Measurements from ENCODE around the gene UPP1. TPM values are rescaled to one million over a fixed set of nuclear protein-coding genes. Genes with fewer than 3 reads are reported as not detected.

Gene UPP1
- total RNA-seq, 2 donors from 2014 or later, result 11.1 to 11.2 TPM

DNA sequence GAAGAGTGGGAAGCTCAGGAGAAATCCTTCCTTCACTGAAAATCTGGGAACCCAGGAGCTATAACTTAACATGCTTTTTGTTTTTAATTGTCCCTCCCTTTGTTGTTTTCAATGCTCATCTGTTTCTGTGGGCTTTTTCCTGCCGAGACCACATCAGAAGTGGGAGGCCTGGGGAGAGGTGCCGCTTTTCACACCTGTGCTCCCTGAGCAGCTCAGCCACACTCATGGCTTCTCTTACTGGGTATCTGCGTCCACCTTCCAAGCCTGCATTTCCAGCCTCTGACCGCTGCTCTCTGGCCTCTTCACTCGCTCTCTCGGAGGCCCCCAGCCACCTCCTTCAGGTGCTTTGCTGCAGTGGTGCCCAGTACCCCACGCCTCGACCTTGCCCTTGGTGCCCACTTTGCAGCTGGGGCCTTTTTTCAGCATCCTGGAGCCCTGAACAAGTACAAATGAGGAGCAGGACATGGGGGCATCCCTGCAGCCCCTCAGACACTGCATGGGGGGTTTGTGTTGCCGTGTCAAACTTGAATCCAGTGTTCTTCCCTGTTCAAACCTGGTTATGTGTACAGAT, 43.8 kb upstream of the UPP1 start:
- no peaks in the 10 kb centered on the region for H3K4me1 ChIP-seq
- TF ChIP-seq, protein P1, sequence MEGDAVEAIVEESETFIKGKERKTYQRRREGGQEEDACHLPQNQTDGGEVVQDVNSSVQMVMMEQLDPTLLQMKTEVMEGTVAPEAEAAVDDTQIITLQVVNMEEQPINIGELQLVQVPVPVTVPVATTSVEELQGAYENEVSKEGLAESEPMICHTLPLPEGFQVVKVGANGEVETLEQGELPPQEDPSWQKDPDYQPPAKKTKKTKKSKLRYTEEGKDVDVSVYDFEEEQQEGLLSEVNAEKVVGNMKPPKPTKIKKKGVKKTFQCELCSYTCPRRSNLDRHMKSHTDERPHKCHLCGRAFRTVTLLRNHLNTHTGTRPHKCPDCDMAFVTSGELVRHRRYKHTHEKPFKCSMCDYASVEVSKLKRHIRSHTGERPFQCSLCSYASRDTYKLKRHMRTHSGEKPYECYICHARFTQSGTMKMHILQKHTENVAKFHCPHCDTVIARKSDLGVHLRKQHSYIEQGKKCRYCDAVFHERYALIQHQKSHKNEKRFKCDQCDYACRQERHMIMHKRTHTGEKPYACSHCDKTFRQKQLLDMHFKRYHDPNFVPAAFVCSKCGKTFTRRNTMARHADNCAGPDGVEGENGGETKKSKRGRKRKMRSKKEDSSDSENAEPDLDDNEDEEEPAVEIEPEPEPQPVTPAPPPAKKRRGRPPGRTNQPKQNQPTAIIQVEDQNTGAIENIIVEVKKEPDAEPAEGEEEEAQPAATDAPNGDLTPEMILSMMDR (IDR thresholded peaks at IDR 0.05), result no peak
- no peaks in the 10 kb centered on the region for H3K36me3 ChIP-seq
- H3K4me3 ChIP-seq, result no peak overlapping the region
- no peak overlapping the region for H3K27ac ChIP-seq
- DNase-seq (ENCODE audit: low spot score), result no peak
- H3K27me3 ChIP-seq, result no peaks in the 10 kb centered on the region
- no peaks in the 10 kb centered on the region for H3K9me3 ChIP-seq

DNA sequence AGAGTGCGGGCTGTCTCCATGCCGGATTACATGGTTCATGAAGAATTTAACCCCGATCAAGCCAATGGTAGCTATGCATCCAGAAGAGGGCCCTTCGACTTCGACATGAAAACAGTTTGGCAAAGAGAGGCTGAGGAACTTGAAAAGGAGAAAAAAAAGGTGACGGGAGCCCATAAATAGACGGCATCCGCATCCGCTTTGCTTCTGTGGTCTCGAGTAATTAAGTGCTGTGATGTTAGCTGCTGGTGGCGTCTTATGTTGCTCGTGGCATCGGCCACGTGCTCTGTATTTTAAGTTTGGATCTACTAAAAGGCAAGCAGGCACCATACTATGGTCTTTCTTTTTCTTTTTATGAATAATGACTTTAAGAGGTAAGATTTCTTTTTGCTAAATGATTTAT, 42.6 kb upstream of the UPP1 start:
- no peak for DNase-seq (ENCODE audit: low spot score)
- no peaks in the 10 kb centered on the region for H3K27me3 ChIP-seq
- TF ChIP-seq, protein P1 (IDR thresholded peaks at IDR 0.05), result no peak

DNA sequence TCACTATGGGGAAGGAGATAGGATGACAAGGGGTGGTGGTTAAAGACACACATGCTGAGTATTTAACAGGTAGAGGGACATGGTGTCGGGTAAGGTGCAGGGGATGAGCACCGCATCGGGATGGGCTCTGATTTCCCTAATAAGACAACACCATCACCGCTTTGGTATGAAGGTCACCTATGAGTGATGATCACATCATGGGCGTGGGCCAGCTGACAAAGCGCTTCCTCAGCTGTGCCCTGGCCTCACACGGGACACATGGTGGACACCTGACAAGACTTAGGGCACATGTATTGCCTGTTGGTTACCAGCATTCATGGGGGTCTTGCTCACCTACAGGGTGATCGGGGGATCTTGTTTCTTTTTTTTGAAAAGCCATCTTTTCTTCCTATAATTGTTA, 41.0 kb upstream of the UPP1 start:
- Histone ChIP-seq H3K4me3 (no peak overlapping the region), H3K9me3 (no peaks in the 10 kb centered on the region), H3K27me3 (no peaks in the 10 kb centered on the region), H3K27ac (no peak overlapping the region), H3K36me3 (no peaks in the 10 kb centered on the region), H3K4me1 (no peaks in the 10 kb centered on the region)
- DNase-seq (ENCODE audit: low spot score), result no peak
- TF ChIP-seq, protein P1 (IDR thresholded peaks at IDR 0.05), result no peak

More for the DNA sequence above, 42.6 kb upstream of the UPP1 start:
- no peaks in the 10 kb centered on the region for H3K36me3 ChIP-seq
- H3K4me1 ChIP-seq, result no peaks in the 10 kb centered on the region
- H3K9me3 ChIP-seq, result no peaks in the 10 kb centered on the region
- no peak overlapping the region for H3K27ac ChIP-seq
- no peak overlapping the region for H3K4me3 ChIP-seq

DNA sequence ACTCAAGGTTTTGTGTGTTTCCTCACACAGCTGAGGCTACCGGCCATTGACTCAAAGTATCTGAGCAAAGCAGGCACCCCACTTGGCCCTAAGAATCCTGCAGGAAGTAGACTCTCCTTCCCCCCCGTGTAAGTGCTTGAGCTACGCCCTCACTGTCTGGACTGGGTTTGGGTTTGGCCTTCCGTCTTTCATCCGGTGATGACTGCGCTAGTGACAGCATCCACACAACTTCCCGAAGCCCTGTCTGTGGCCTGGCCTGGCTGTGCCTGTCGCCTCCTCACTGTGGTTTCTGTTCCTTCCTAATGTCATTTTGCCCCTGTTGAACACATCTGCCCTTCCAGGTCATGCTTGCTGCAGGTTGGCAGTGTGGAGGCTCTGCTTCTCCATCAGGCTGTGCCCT, 39.2 kb upstream of the UPP1 start:
- Histone ChIP-seq H3K4me1 (no peaks in the 10 kb centered on the region), H3K9me3 (no peaks in the 10 kb centered on the region), H3K4me3 (no peak overlapping the region), H3K27ac (no peak overlapping the region), H3K27me3 (no peaks in the 10 kb centered on the region), H3K36me3 (no peaks in the 10 kb centered on the region)
- DNase-seq (ENCODE audit: low spot score), result no peak
- TF ChIP-seq, protein P1 (IDR thresholded peaks at IDR 0.05), result no peak

DNA sequence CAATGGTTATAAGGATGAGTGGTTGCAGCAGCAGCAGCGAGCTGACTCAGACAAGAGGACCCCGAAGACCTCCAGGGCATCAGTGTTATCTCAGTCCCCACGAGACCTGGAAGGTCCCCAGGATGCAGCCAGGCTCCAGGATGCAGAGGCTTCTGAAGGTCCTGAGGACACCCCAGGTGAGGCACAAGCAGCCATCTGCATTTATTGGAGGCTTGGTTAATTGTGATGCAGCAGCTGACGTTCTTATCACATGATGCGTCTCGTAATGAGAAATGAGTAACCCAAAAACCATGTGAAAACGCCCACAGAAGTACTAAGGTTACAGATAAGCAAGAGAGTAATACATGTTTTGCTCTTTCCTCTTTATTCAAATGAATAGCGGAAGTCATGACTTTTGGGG, 36.3 kb upstream of the UPP1 start:
- Histone ChIP-seq H3K4me1 (no peaks in the 10 kb centered on the region), H3K4me3 (no peak overlapping the region), H3K27ac (no peak overlapping the region), H3K27me3 (no peaks in the 10 kb centered on the region), H3K9me3 (no peaks in the 10 kb centered on the region), H3K36me3 (no peaks in the 10 kb centered on the region)
- DNase-seq (ENCODE audit: low spot score), result no peak
- TF ChIP-seq, protein P1 (IDR thresholded peaks at IDR 0.05), result no peak

DNA sequence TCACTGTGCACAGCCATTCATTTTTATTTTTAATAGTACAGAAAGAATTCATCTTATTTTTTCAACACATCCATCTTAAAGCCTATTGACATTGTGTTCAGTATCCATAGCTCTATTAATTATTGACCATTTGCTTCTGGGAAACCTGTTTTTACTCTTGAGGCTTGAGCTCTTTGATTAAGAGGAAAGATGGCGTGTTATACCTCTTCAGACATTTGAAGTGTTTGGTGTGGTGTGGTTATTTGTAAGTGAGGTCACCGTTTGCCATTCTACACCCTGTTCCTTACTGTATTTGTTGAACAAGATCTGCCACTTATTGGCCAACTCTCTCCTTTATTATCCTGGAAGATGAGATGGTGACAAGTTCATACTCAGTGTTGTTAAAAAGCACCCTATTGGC, 35.3 kb upstream of the UPP1 start:
- no peaks in the 10 kb centered on the region for H3K9me3 ChIP-seq
- TF ChIP-seq, protein P1 (IDR thresholded peaks at IDR 0.05), result no peak
- no peaks in the 10 kb centered on the region for H3K4me1 ChIP-seq
- DNase-seq (ENCODE audit: low spot score), result no peak
- no peaks in the 10 kb centered on the region for H3K27me3 ChIP-seq
- H3K36me3 ChIP-seq, result no peaks in the 10 kb centered on the region
- no peak overlapping the region for H3K4me3 ChIP-seq
- H3K27ac ChIP-seq, result no peak overlapping the region
